Placental pericyte (primary cell): ENCODE results near the gene INTS6L. TPM values are rescaled to one million over a fixed set of nuclear protein-coding genes. Genes with fewer than 3 reads are reported as not detected.

Experiments used
- total RNA-seq: library from RNA; depleted of rRNA; stranded (reverse); fragments of >200 nt; gene quantifications from 2 replicates; pipeline ENCODE4 v1.2.3, GENCODE V29; 2012

The INTS6L gene
- total RNA-seq, result 3.3 and 5.7 TPM in 2 replicates

GRCh38 chrX:135520553-135521404, at the start of gene INTS6L:
Gene INTS6L, plus strand, starts transcription at chrX:135520660. Its CDS starts 333 bp downstream, at chrX:135520993.

Other genes with a start within 250 kb of the INTS6L start
- gene ETDC, start 211.2 kb upstream of the INTS6L start, total RNA-seq, result not detected in 2 replicates
- gene ZNF75D, start 176.6 kb upstream of the INTS6L start, total RNA-seq, result 7.0 and 11.8 TPM in 2 replicates
- 8.0 and 8.8 TPM in 2 replicates for gene ZNF449, start 175.9 kb upstream of the INTS6L start, total RNA-seq
- under 0.01 TPM in 1 of 2 replicates, not detected in the other for gene SMIM10L2A, start 98.7 kb upstream of the INTS6L start, total RNA-seq
- not detected in 2 replicates for gene CT45A1, start 193.0 kb downstream of the INTS6L start, total RNA-seq
- not detected in 2 replicates for gene CT45A3, start 247.5 kb downstream of the INTS6L start, total RNA-seq